Gastrocnemius medialis (tissue), 4 donors: Measurements from ENCODE around the gene SSBP2. TPM values are rescaled to one million over a fixed set of nuclear protein-coding genes. Genes with fewer than 3 reads are reported as not detected.
A peak's percentile ranks its signal among the peaks of the same experiment; 100 is the strongest.

Experiments used
- ATAC-seq, 2 donors: fragments of 150-250 bp; one replicate each; pipeline ENCODE4 v1.9.1; 2016
- DNase-seq, 2 donors: peaks; one replicate each; pipeline ENCODE4 v3.0.0-alpha.2; 2019
- H3K27ac ChIP-seq, 4 donors: fragments of 200-600 bp; sonication (generic); 1 replicate in 1 of 4; 2 replicates in 3 of 4; pipeline ENCODE4 v1.5.1; 2016 to 2018; ENCODE audit warnings: mild to moderate bottlenecking in 2 of 4, moderate library complexity in 1 of 4
- H3K27me3 ChIP-seq, 3 donors: fragments of 200-600 bp; sonication (generic) in 2 of 3; 1 replicate in 1 of 3; 2 replicates in 2 of 3; pipeline versions ENCODE4 v1.5.1 to v1.6.0; 2016 to 2019; ENCODE audit warnings: mild to moderate bottlenecking in 1 of 3, moderate library complexity in 1 of 3
- H3K36me3 ChIP-seq, 2 donors: fragments of 200-600 bp; sonication (generic) in 1 of 2; one replicate each; pipeline ENCODE4 v1.5.1; 2017 to 2018
- H3K4me1 ChIP-seq, 2 donors: fragments of 200-600 bp; sonication (generic) in 1 of 2; one replicate each; pipeline ENCODE4 v1.5.1; 2016 to 2017; ENCODE audit warnings: mild to moderate bottlenecking in 2 of 2
- H3K4me3 ChIP-seq, 4 donors: fragments of 200-600 bp; sonication (generic) in 3 of 4; 1 replicate in 1 of 4; 2 replicates in 3 of 4; pipeline ENCODE4 v1.5.1; 2016 to 2019; ENCODE audit warnings: mild to moderate bottlenecking in 2 of 4
- H3K9me3 ChIP-seq, 3 donors: fragments of 200-600 bp; sonication (generic) in 2 of 3; 1 replicate in 1 of 3; 2 replicates in 2 of 3; pipeline ENCODE4 v1.5.1; 2016 to 2019
- POLR2A ChIP-seq, 2 donors: fragments of 450-650 bp; IDR thresholded peaks; one replicate each; pipeline ENCODE4 v1.6.1; 2017; ENCODE audit warnings: antibody characterized with exemption in 2 of 2, mild to moderate bottlenecking in 2 of 2, moderate library complexity in 2 of 2
- in situ Hi-C, 4 donors: fragments of 200-750 bp; cut with MboI; loops; one replicate each; pipeline versions ENCODE4 v1.15.0 to v1.8.0; 2017; ENCODE audit warnings: low sequenced_read_pairs in 4 of 4
- intact Hi-C: fragments of 100-400 bp; cut with DNase I; formaldehyde crosslinking; loops from one replicate; pipeline ENCODE4 v1.15.1; 2023; ENCODE audit warnings: low total_unique reads
- total RNA-seq, 4 donors: library from RNA; depleted of rRNA; stranded (reverse); fragments of >200 nt; gene quantifications; one replicate each; pipeline versions ENCODE4 v1.1.0 to v1.2.3, GENCODE V29; 2016
- TF ChIP-seq, protein P1 (sequence below), 5 experiments: fragments of 450-650 bp in 3 of 5; fragments of 200-600 bp in 2 of 5; sonication (generic) in 2 of 5; IDR thresholded peaks in 4 of 5; conservative IDR thresholded peaks in 1 of 5; 1 replicate in 4 of 5; 2 replicates in 1 of 5; pipeline ENCODE4 v1.5.1; 2016 to 2019; ENCODE audit warnings: antibody characterized with exemption in 5 of 5, mild to moderate bottlenecking in 3 of 5, moderate library complexity in 3 of 5

The SSBP2 gene
- total RNA-seq, 4 donors from 2014 or later: 30.4 to 66.5 (median 40.5) TPM

DNA sequence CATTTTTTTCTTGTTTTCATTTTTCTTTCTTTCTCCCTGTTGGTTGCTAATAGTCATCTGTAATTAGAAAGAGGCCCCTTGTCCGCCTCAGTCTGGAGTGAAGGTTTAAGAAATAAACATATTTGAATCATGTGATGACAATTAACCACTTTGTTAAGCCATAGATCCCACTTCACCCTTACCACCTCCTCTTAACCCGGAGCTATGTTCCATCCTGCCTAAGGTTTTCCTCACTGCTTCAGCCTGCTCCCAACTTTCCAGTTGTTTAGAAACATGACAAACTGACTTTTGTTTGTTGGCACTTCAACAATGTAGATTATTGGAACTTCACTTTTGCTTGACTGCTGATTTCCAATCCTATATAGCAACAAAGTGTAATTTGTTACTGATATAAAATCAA, 37.4 kb upstream of the SSBP2 start:
- H3K4me3 ChIP-seq: peak overlapping the region in 2 of 4 donors; percentile 14 to 27
- peak overlapping the region; percentile 55 to 64 (median 58) for H3K27ac ChIP-seq
- DNase-seq (no peak), ATAC-seq (peak in 1 of 2 donors; percentile 31)
- peaks cover 28 to 33% of the 10 kb centered on the region in 2 donors for H3K4me1 ChIP-seq
- no peaks in the 10 kb centered on the region for H3K9me3 ChIP-seq
- in situ Hi-C loops (loop anchor here in 3 of 4 donors (5.0 kb wide), 3 partner anchors 36 to 64 kb away; partner anchors contain the start of gene SSBP2 (in 1 of the 3)), intact Hi-C loops (loop anchor here (1.0 kb wide), 1 partner anchor 63 kb away; no protein-coding TSS in a partner anchor)
- H3K27me3 ChIP-seq: no peaks in the 10 kb centered on the region
- TF ChIP-seq, protein P1, sequence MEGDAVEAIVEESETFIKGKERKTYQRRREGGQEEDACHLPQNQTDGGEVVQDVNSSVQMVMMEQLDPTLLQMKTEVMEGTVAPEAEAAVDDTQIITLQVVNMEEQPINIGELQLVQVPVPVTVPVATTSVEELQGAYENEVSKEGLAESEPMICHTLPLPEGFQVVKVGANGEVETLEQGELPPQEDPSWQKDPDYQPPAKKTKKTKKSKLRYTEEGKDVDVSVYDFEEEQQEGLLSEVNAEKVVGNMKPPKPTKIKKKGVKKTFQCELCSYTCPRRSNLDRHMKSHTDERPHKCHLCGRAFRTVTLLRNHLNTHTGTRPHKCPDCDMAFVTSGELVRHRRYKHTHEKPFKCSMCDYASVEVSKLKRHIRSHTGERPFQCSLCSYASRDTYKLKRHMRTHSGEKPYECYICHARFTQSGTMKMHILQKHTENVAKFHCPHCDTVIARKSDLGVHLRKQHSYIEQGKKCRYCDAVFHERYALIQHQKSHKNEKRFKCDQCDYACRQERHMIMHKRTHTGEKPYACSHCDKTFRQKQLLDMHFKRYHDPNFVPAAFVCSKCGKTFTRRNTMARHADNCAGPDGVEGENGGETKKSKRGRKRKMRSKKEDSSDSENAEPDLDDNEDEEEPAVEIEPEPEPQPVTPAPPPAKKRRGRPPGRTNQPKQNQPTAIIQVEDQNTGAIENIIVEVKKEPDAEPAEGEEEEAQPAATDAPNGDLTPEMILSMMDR (IDR thresholded peaks at IDR 0.05 in 4 of 5, conservative IDR thresholded peaks at IDR 0.05 in 1 of 5): no peak
- no peak for TF ChIP-seq POLR2A (IDR thresholded peaks at IDR 0.05)
- no peaks in the 10 kb centered on the region for H3K36me3 ChIP-seq

DNA sequence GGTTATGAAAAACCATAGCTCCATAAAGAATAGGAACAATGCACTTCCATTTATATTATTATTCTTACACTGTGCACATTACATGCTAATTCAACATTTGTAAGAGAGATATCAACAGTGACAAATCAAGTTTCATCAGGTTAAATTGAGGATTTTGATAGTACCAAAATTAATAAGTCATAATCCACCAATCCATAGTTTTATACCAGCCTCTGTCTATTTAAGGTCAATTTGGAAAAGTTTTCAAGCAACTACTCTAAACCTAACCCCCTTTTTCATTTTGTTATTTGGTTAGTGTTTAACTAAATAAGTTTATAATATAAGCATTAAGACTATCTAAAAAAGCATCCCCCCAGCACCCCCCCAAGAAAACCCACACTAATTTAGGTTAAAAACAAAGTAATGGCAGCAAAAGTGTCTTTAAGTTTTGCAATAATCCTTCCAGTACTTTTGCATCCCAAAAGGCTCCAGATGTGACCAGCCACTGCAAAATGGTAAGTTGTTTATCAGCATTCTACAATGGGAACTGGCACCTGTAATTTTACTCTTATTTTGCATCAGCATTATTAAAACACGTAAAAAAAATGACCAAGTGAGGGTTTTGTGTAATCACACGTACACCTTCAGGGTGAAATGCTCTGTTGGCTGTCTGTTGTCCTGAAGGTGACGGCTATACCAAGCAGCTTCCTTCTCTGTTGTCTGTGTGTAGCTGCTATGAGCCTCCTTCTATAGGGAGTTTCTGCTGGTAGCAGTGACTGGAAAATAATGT, 36.8 kb upstream of the SSBP2 start:
- in situ Hi-C loops: loop anchor here in 3 of 4 donors (5.0 kb wide), 3 partner anchors 35 to 65 kb away; partner anchors contain the start of gene SSBP2 (in 1 of the 3)
- H3K4me3 ChIP-seq: peak overlapping the region in 3 of 4 donors; percentile 11 to 27 (median 14)
- H3K36me3 ChIP-seq: no peaks in the 10 kb centered on the region
- H3K4me1 ChIP-seq: peaks cover 34 to 38% of the 10 kb centered on the region in 2 donors
- H3K9me3 ChIP-seq: no peaks in the 10 kb centered on the region
- no peaks in the 10 kb centered on the region for H3K27me3 ChIP-seq
- TF ChIP-seq POLR2A (IDR thresholded peaks at IDR 0.05): no peak
- TF ChIP-seq, protein P1 (IDR thresholded peaks at IDR 0.05 in 4 of 5, conservative IDR thresholded peaks at IDR 0.05 in 1 of 5): no peak
- peak overlapping the region; percentile 55 to 64 (median 58) for H3K27ac ChIP-seq
- ATAC-seq (peak; percentile 49 to 70), DNase-seq (peak; percentile 63 to 68)
- intact Hi-C loops: loop anchor here (1.0 kb wide), 2 partner anchors 36 to 64 kb away; partner anchors contain the start of gene SSBP2

DNA sequence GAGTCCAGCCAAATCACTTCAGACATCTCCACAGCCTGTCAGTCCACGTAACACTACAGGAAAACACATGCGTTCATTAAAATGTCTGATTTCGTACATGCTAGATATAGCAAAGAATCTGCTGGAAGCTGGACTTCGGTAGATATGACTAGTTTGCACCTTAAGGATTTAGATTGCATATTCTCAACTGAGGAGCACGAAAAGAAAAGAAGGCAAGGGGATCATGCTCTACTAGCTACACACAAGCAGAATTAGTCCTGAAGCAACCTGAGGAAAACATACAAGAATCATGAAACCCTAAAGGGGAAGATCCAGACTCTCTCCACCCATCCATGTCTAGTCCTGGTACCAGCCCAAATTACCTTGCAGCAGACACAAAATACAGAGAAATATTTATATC, 36.1 kb upstream of the SSBP2 start:
- Histone ChIP-seq H3K9me3 (no peaks in the 10 kb centered on the region), H3K27ac (peak overlapping the region; percentile 55 to 64 (median 58)), H3K4me3 (peak overlapping the region in 1 of 4 donors; percentile 11), H3K4me1 (peaks cover 34 to 38% of the 10 kb centered on the region in 2 donors), H3K36me3 (no peaks in the 10 kb centered on the region), H3K27me3 (no peaks in the 10 kb centered on the region)
- no peak for TF ChIP-seq POLR2A (IDR thresholded peaks at IDR 0.05)
- no peak for ATAC-seq
- in situ Hi-C loops: loop anchor here in 3 of 4 donors (5.0 kb wide), 3 partner anchors 35 to 65 kb away; partner anchors contain the start of gene SSBP2 (in 1 of the 3)
- intact Hi-C loops: loop anchor here (1.0 kb wide), 1 partner anchor 36 kb away; the partner anchor contains the start of gene SSBP2
- no peak for DNase-seq

DNA sequence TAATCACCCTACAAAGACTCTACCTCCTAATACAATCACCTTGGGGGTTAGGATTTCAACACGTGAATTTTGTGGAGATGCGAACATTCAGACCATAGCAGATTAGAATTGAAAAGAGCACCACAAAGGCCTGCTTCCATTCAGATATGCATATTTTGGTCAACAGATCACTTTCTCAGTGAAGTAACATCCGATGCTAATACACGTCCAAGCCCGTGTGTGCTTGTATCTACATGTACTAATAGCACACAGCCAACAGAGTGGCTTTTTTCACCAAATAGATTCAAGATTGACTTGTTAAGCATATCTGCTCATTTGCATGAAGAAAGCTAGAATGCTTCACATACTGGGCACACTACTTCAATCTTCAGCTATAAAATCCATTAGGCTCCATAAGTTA, 35.6 kb upstream of the SSBP2 start:
- DNase-seq (no peak), ATAC-seq (no peak)
- TF ChIP-seq, protein P1 (IDR thresholded peaks at IDR 0.05 in 4 of 5, conservative IDR thresholded peaks at IDR 0.05 in 1 of 5): no peak
- no peak for TF ChIP-seq POLR2A (IDR thresholded peaks at IDR 0.05)
- Histone ChIP-seq H3K36me3 (no peaks in the 10 kb centered on the region), H3K9me3 (no peaks in the 10 kb centered on the region), H3K27ac (no peak overlapping the region), H3K4me1 (peaks cover 34 to 38% of the 10 kb centered on the region in 2 donors), H3K4me3 (no peak overlapping the region), H3K27me3 (no peaks in the 10 kb centered on the region)
- intact Hi-C loops (no loop called here), in situ Hi-C loops (loop anchor here in 3 of 4 donors (5.0 kb wide), 3 partner anchors 34 to 66 kb away; partner anchors contain the start of gene SSBP2 (in 1 of the 3))

DNA sequence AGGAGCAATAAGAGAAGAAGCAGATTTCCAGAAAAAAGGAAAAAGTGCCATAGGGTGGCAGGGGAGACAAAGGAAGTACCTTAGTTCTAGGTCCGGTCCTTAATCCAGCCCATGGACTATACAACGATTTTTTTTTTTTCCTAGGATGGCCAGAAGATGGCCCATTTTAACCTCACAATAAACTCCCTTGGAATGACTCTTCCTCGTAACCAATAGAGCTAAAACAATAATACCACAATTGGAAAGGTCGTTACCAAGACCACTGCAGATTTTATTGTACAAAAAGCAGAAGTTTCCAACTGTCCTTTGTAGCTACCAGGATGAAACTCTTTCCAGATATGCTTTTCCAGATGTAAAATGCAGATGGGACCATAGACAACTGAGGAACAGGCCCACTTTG, 34.4 kb upstream of the SSBP2 start:
- H3K27ac ChIP-seq: no peak overlapping the region
- intact Hi-C loops (no loop called here), in situ Hi-C loops (loop anchor here in 3 of 4 donors (5.0 kb wide), 3 partner anchors 33 to 67 kb away; partner anchors contain the start of gene SSBP2 (in 1 of the 3))
- H3K9me3 ChIP-seq: no peaks in the 10 kb centered on the region
- H3K36me3 ChIP-seq: no peaks in the 10 kb centered on the region
- ATAC-seq: no peak
- H3K4me3 ChIP-seq: no peak overlapping the region
- H3K27me3 ChIP-seq: no peaks in the 10 kb centered on the region
- TF ChIP-seq, protein P1 (IDR thresholded peaks at IDR 0.05 in 4 of 5, conservative IDR thresholded peaks at IDR 0.05 in 1 of 5): no peak
- TF ChIP-seq POLR2A (IDR thresholded peaks at IDR 0.05): no peak
- DNase-seq: no peak
- H3K4me1 ChIP-seq: peaks cover 34 to 38% of the 10 kb centered on the region in 2 donors
